Left lung (tissue), 10 donors: ENCODE results near the gene IMMP2L. TPM values are rescaled to one million over a fixed set of nuclear protein-coding genes. Genes with fewer than 3 reads are reported as not detected.
"Not testable (repeated sequence)": the region's sequence is repeated elsewhere in the genome, so short reads cannot be mapped to it uniquely, and the experiment has no call there.

Source experiments
- ATAC-seq: fragments of 200-7000 bp; cut with Tn5 transposase; one replicate; pipeline ENCODE4 v1.9.1; 2020; ENCODE audit warnings: moderate library complexity
- DNase-seq, 4 donors: peaks; one replicate each; pipeline ENCODE4 v3.0.0-alpha.2; 2013 to 2020
- H3K27ac ChIP-seq, 2 donors: fragments of 200-600 bp; sonication (generic) in 1 of 2; one replicate each; pipeline versions ENCODE4 v1.5.0 to v1.8.0; 2020 to 2021
- H3K27me3 ChIP-seq, 2 donors: fragments of 200-600 bp; sonication (generic) in 1 of 2; one replicate each; pipeline versions ENCODE4 v1.5.0 to v1.8.0; 2020 to 2021
- H3K36me3 ChIP-seq, 2 donors: fragments of 200-600 bp; sonication (generic) in 1 of 2; one replicate each; pipeline versions ENCODE4 v1.5.0 to v1.8.0; 2020 to 2021
- H3K4me1 ChIP-seq, 2 donors: fragments of 200-600 bp; one replicate each; pipeline ENCODE4 v1.8.0; 2021
- H3K4me3 ChIP-seq, 2 donors: fragments of 200-600 bp; sonication (generic) in 1 of 2; one replicate each; pipeline versions ENCODE4 v1.5.0 to v1.8.0; 2020 to 2021; ENCODE audit warnings: mild to moderate bottlenecking in 1 of 2
- H3K9me3 ChIP-seq, 2 donors: fragments of 200-600 bp; sonication (generic) in 1 of 2; one replicate each; pipeline versions ENCODE4 v1.5.0 to v1.8.0; 2020 to 2021
- intact Hi-C, 2 donors: fragments of 100-400 bp; cut with DNase I; formaldehyde crosslinking; loops; one replicate each; pipeline versions ENCODE4 v1.11.2 to v1.14.2; 2022
- polyA plus RNA-seq, 6 donors: library from polyadenylated mRNA; unstranded; fragments of 120-200 nt; gene quantifications; one replicate each; pipeline ENCODE4 v1.2.1, GENCODE V29; 2013; ENCODE audit not compliant: insufficient read length in 6 of 6
- total RNA-seq, 2 donors: library from RNA; stranded (reverse); fragmentation: NEBNext Ultra II Directional; extraction: Animal tissue kit (Norgen Biotek cat#: 25700); gene quantifications; one replicate each; pipeline ENCODE4 v1.2.1, GENCODE V29; 2021
- TF ChIP-seq, protein P1 (sequence below), 2 donors: fragments of 200-600 bp; sonication (generic) in 1 of 2; IDR thresholded peaks; one replicate each; pipeline versions ENCODE4 v1.5.0 to v1.8.0; 2021; ENCODE audit warnings: antibody characterized with exemption in 2 of 2
- donor health status: DM: no; HTN: yes; CAD: no.
- donor health status: DM: no; HTN: no; CAD: no.

Gene IMMP2L
- total and polyA plus RNA-seq, 8 donors, result 10.3 to 30.1 (median 25.7) TPM

DNA sequence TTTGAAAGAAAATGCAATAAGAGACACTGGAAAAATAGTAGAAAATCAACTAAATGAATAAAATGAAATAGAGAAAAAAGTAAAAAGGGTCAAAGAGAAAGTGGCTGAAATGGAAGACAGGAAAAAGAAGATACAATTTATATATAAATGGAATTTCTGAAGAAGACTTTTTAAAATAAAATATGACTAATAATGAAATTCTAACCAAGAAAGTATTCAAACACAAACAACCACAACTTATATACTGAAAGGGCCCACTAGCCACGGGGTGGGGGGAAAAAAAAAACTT is 232.1 kb downstream of the IMMP2L start:
- TF ChIP-seq, protein P1, sequence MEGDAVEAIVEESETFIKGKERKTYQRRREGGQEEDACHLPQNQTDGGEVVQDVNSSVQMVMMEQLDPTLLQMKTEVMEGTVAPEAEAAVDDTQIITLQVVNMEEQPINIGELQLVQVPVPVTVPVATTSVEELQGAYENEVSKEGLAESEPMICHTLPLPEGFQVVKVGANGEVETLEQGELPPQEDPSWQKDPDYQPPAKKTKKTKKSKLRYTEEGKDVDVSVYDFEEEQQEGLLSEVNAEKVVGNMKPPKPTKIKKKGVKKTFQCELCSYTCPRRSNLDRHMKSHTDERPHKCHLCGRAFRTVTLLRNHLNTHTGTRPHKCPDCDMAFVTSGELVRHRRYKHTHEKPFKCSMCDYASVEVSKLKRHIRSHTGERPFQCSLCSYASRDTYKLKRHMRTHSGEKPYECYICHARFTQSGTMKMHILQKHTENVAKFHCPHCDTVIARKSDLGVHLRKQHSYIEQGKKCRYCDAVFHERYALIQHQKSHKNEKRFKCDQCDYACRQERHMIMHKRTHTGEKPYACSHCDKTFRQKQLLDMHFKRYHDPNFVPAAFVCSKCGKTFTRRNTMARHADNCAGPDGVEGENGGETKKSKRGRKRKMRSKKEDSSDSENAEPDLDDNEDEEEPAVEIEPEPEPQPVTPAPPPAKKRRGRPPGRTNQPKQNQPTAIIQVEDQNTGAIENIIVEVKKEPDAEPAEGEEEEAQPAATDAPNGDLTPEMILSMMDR (IDR thresholded peaks at IDR 0.05), result no peak
- Histone ChIP-seq H3K9me3 (peaks cover 0 to 3% of the 10 kb centered on the region in 2 donors), H3K4me3 (no peak overlapping the region), H3K27ac (no peak overlapping the region), H3K36me3 (no peaks in the 10 kb centered on the region), H3K27me3 (no peaks in the 10 kb centered on the region), H3K4me1 (no peaks in the 10 kb centered on the region)
- intact Hi-C loops, result no loop called here
- DNase-seq (no peak), ATAC-seq (no peak)

DNA sequence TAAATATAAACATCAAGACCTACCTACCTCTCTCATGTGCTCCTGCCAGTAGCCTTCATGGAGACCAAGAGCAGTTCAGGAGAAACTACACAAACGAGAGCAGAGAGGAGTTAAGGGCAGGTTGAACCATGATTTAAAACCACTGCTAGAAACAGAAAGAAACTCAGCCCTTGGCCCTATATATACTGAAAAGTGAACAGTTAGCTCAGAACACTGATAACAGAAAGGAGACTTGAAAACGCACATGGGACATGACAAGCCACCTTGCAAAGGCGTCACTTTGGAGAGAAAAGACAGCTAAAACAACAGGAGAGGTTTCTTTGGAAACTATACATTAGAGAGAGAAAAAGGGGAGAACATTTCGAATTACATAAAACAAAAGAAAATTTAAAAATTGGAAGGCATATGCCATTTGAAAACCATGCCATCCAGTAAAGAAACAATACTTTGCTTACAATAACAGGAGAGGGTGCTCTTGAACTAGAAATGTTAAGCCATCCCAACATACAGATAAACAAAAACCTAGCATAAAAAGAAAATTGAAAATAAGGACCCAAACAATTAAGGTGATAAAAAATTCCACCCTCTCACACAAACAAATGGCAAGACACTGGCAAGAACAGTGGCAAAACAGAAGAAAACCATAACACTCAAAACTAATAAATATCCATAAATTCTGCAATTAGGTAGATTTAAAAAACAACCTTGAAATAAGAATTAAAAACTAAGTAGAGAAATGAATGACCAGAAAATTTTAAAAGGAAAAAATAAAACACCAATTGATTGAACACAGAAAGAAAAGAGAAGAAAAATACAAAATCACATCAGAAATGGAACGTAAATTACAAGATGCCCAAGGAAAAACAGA is 232.7 kb downstream of the IMMP2L start:
- H3K36me3 ChIP-seq, result no peaks in the 10 kb centered on the region
- ATAC-seq (no peak), DNase-seq (no peak)
- H3K27ac ChIP-seq, result no peak overlapping the region
- H3K4me1 ChIP-seq, result no peaks in the 10 kb centered on the region
- no peak overlapping the region for H3K4me3 ChIP-seq
- intact Hi-C loops, result loop anchor here in 1 of 2 donors (10.0 kb wide), 1 partner anchor 155 kb away; no protein-coding TSS in a partner anchor
- H3K9me3 ChIP-seq, result peaks cover 0 to 3% of the 10 kb centered on the region in 2 donors
- TF ChIP-seq, protein P1 (IDR thresholded peaks at IDR 0.05), result no peak
- H3K27me3 ChIP-seq, result no peaks in the 10 kb centered on the region

GRCh38 chr7:111328487-111328886 is 233.8 kb downstream of the IMMP2L start:
- intact Hi-C loops, result loop anchor here in 1 of 2 donors (10.0 kb wide), 1 partner anchor 156 kb away; no protein-coding TSS in a partner anchor
- DNase-seq, result no peak
- Histone ChIP-seq H3K4me3 (no peak overlapping the region), H3K9me3 (peaks cover 0 to 3% of the 10 kb centered on the region in 2 donors), H3K27me3 (no peaks in the 10 kb centered on the region), H3K36me3 (no peaks in the 10 kb centered on the region), H3K27ac (no peak overlapping the region), H3K4me1 (no peaks in the 10 kb centered on the region)
- TF ChIP-seq, protein P1 (IDR thresholded peaks at IDR 0.05), result no peak
- ATAC-seq, result no peak

GRCh38 chr7:111324776-111325175 is 237.5 kb downstream of the IMMP2L start:
- no peak overlapping the region for H3K27ac ChIP-seq
- H3K36me3 ChIP-seq, result no peaks in the 10 kb centered on the region
- H3K9me3 ChIP-seq, result no peaks in the 10 kb centered on the region
- H3K4me3 ChIP-seq, result no peak overlapping the region
- no peaks in the 10 kb centered on the region for H3K4me1 ChIP-seq
- no peaks in the 10 kb centered on the region for H3K27me3 ChIP-seq
- intact Hi-C loops, result loop anchor here in 1 of 2 donors (10.0 kb wide), 1 partner anchor 160 kb away; no protein-coding TSS in a partner anchor
- DNase-seq, result no peak
- TF ChIP-seq, protein P1 (IDR thresholded peaks at IDR 0.05), result no peak
- ATAC-seq, result no peak

DNA sequence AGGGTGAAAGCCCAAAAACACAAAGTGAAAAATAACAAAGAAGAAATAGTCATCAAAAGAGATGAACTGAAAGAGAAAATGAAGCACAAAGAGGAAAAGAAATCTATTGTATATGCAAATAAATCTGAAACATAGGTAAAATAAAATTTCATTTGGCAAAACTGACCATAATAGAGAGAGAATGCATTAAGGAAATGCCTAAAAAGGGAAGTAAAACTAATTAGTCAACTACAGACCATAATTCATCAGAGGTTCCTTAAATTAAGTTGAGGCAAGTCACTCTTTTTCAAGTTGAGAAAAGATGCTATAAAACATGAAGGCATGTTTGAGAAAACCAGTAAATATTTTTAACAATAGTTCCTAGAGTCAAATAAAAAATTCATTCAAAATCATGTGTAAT is 238.1 kb downstream of the IMMP2L start:
- DNase-seq, result no peak
- H3K36me3 ChIP-seq, result no peaks in the 10 kb centered on the region
- H3K4me3 ChIP-seq, result no peak overlapping the region
- H3K27ac ChIP-seq, result no peak overlapping the region
- no peaks in the 10 kb centered on the region for H3K4me1 ChIP-seq
- H3K9me3 ChIP-seq, result peaks cover 0 to 3% of the 10 kb centered on the region in 2 donors
- intact Hi-C loops, result loop anchor here in 1 of 2 donors (10.0 kb wide), 1 partner anchor 161 kb away; no protein-coding TSS in a partner anchor
- no peak for ATAC-seq
- no peaks in the 10 kb centered on the region for H3K27me3 ChIP-seq
- TF ChIP-seq, protein P1 (IDR thresholded peaks at IDR 0.05), result no peak

GRCh38 chr7:111323670-111324069 is 238.6 kb downstream of the IMMP2L start:
- not testable (repeated sequence) for ATAC-seq, H3K9me3 ChIP-seq, H3K36me3 ChIP-seq, H3K4me1 ChIP-seq, DNase-seq, H3K27ac ChIP-seq, H3K27me3 ChIP-seq, H3K4me3 ChIP-seq
- intact Hi-C loops, result loop anchor here in 1 of 2 donors (10.0 kb wide), 1 partner anchor 161 kb away; no protein-coding TSS in a partner anchor
